Measurements from ENCODE around the gene MIPEP.

The MIPEP gene

DNA sequence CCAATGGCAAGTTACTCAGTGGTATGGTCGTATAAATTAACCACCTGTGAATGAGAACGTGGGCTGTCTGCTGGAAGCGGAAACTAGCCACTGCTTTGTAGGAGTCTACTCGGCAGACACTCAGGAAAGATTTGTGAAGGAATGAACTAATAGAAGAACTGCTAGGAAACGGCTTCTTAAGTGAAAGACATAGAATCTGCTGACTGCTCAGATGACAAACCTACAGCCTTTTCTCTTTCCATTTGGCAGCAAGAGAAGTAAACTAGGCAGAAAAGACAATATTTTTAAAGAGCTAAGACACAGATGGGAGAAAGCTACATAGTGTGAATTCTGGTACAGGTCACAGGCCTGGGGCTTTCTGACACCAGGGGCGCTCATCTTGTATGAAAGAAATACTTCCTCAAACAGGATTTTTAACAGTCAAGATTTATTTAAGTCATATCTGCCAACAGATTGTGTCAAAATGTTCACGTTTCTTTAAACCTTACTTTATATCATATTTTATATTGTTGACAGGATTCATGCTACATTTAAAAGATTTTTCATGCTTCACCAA, 78.4 kb downstream of the MIPEP start:
- no peak for DNase-seq (ENCODE audit: low read depth in 2 of 2)

- DNase-seq (ENCODE audit: low read depth in 2 of 2): no peak
These were observed 80.4 kb downstream of the MIPEP start for GRCh38 chr13:23808803-23809202.

- DNase-seq (ENCODE audit: low read depth in 2 of 2): no peak
These were observed 82.2 kb downstream of the MIPEP start for GRCh38 chr13:23806874-23807526.

GRCh38 chr13:23805821-23806220, 83.4 kb downstream of the MIPEP start:
- DNase-seq (ENCODE audit: low read depth in 2 of 2): peak in 1 of 2 experiments; percentile 10

DNA sequence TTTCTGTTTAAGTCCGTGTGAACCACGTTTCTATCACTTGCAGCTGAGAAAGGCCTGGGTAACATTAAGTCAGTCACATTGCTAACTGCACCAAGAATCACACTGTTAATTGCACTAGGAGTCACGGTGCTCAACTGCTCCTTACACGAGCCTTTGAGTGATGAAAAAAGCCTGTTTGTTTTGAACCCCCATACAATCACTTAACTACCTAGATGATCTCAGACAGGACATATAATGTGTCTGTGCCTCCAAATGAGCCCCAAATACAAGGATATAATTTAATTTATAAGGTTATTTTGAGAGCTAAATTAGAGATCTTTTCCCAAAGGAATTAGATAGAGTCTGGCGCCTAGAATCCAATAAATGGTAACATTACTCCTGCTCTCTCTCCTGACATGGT, 84.1 kb downstream of the MIPEP start:
- DNase-seq (ENCODE audit: low read depth in 2 of 2): no peak

- DNase-seq (ENCODE audit: low read depth in 2 of 2): no peak
These were observed 85.0 kb downstream of the MIPEP start for GRCh38 chr13:23804166-23804565.

DNA sequence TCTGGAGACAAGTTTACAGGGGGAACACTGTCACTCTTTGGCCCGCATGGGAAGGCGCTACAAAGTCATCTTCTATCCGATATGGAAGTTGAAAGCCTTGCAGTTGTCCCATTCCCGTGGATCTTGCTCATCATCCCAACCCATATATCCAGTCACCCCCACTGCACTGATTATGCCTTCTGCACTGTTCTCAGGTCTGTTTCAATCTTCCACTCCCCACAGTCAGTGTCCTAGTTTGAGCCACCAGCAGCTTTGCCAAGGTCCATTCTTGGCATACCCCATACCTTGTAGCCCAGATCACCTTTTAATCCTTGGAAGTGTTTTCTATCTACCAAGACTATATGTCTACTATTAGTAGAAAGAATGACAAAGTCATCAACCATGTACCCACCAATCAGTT, 88.1 kb downstream of the MIPEP start:
- DNase-seq (ENCODE audit: low read depth in 2 of 2): no peak

- DNase-seq (ENCODE audit: low read depth in 2 of 2): no peak
These were observed 89.3 kb downstream of the MIPEP start for GRCh38 chr13:23799945-23800344.

DNA sequence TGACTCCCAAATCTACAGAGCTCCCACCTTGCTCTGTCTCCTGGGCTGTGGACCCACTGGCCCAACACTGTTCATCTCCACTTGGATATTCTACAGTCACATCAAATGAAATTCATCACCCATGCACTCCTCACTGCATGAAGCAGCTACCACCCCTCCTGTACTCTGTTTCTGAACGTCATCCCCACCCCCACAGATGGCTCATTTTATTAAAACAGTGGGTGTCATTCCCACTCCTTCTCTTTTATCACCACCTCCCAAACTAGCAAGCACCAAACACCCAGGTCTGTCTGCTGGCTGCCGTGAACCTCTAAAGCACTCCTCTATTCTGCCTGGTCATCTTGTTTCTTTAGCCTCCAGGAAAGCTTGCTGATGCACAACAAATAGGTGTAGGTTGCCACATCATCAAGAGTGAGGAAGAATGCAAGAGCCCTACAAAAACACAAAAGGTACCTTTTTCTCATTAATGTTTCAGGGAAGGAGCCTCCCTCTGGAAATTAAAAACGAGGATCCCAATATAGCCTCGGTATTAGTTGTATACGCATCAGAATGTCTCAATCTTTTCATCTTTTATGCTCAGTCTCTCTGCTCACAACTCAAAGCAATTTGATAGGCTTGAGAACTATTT, 91.8 kb downstream of the MIPEP start:
- no peak for DNase-seq (ENCODE audit: low read depth in 2 of 2)

GRCh38 chr13:23796551-23796950, 92.6 kb downstream of the MIPEP start:
- no peak for DNase-seq (ENCODE audit: low read depth in 2 of 2)

DNA sequence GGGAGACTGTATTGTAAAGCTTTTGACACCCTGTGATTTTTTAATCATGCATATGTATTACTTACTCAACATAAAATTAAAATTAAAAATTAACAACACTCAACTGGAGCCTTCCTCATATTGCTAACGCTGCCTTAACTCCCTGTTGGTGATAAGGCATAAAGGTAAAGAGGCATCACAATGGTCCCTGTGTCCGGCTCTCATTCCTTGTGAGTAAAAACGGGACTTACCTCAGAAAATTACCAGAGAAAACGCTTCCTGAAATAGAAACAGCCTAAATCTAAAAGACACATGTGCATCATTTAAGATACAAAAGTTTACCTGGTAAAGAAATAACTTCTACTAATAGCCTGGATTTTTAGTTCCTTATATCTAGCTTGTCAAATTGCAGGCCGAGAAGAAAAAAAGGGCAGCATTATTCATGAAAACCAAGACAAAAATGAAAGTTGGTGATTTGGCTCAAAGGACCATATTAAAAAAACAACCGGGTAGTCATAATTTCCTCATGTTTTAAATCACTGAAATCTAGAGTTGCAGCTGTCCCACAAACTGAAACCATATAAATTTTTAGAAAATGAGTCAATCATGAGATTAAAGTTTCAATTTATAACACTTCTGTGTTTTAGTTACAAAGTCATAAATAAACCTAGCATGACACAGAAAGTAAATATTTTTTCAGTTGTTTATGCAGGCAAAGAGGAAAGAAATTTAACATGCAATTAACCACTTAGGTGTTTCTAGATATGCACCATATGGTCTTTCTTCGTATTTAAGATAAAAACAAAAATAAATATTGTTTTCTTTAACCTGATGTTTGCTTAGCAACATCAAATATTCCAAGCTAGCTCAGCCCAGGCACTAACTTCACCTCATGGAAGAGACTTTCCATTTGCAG, 94.7 kb downstream of the MIPEP start:
- DNase-seq (ENCODE audit: low read depth in 2 of 2): peak; percentile 54

- no peak for DNase-seq (ENCODE audit: low read depth in 2 of 2)
These were observed 95.5 kb downstream of the MIPEP start for GRCh38 chr13:23793711-23794110.

GRCh38 chr13:23792680-23793079, 96.5 kb downstream of the MIPEP start:
- no peak for DNase-seq (ENCODE audit: low read depth in 2 of 2)

- DNase-seq (ENCODE audit: low read depth in 2 of 2): peak; percentile 87 to 88
These were observed 98.5 kb downstream of the MIPEP start for GRCh38 chr13:23790577-23791170.

GRCh38 chr13:23789576-23790346, 99.4 kb downstream of the MIPEP start:
- no peak for DNase-seq (ENCODE audit: low read depth in 2 of 2)

- no peak for DNase-seq (ENCODE audit: low read depth in 2 of 2)
These were observed 100.7 kb downstream of the MIPEP start for GRCh38 chr13:23788459-23788858.

- no peak for DNase-seq (ENCODE audit: low read depth in 2 of 2)
These were observed 101.7 kb downstream of the MIPEP start for GRCh38 chr13:23787464-23787863.

DNA sequence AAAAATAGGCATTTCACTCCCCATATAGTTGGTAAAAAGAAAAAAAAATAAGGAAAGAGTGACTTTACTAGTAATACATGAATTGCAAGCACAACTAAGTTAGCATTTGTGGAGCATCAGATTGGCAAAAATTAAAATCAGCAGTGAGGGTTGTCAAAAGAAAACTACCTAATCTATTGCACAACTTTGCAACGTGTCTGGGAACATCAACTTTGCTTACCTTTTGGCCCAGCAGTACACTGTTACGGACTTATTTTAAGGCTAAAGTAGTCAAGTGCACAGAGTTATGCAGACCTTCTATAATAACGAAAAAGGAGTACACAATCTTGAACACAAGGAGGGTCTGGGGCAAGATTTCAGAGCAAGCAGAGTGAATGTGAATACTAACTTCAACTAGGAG, 102.6 kb downstream of the MIPEP start:
- DNase-seq (ENCODE audit: low read depth in 2 of 2): no peak

- DNase-seq (ENCODE audit: low read depth in 2 of 2): no peak
These were observed 110.3 kb downstream of the MIPEP start for GRCh38 chr13:23778879-23779278.

DNA sequence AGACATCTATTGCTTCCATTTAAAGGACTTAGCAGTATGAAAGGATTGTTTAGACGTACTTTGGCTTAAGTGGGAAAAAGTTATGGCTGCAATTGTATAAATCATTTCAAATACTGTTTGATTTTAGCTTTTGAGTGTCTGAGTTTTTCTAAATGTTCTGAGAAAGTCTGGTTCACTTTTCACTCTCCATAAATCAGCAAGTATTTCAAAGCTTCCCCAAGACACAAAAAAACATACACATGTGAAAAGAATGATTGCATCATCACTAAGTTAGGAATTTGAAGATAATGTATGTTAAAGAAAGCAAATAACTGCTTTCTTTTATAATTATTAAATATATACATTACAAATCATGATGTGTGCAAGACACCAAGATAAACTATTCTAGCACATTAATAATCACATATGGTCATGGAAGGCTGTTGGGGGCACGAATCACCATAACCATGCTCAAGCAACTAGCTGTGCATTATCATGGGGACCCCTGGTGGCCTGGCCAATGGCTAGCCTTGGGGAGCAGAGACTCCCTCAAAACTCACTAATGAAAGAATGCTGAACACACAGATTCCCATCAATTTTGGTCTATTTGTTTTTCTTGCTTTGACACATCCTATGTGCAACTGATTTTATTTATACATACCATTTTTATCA, 111.1 kb downstream of the MIPEP start:
- DNase-seq (ENCODE audit: low read depth in 2 of 2): peak; percentile 72 to 74

GRCh38 chr13:23777575-23777870, 111.7 kb downstream of the MIPEP start:
- no peak for DNase-seq (ENCODE audit: low read depth in 2 of 2)
